ENCODE measurements around the gene MBP. TPM values are rescaled to one million over a fixed set of nuclear protein-coding genes. Genes with fewer than 3 reads are reported as not detected.

MBP gene
- polyA plus RNA-seq, 1 donor = 28.8 TPM

DNA sequence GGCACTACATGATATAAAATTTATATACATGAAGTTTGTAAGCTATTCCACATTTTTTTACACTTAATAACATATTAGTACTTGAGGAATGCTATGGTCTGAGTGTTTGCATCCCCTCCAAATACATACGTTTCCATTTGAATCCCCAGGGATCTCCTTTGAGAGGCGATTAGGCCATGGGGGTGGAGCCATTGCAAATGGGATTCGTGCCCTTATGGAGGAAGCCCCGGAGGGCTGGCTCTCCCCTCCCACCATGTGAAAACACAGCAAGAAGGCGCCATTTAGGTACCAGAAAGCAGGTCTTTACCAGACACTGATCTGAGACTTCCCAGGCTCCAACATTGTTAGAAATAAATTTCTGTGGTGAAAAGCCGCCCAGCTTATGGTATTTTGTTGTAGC lies 20.8 kb upstream of the MBP start:
- Histone ChIP-seq H3K36me3 (ENCODE audit: control insufficient read depth, insufficient read depth, low read length) (no peaks in the 10 kb centered on the region), H3K4me3 (ENCODE audit: low read length) (no peak overlapping the region), H3K9me3 (ENCODE audit: control insufficient read depth, low read depth, low read length) (peaks cover 3% of the 10 kb centered on the region), H3K27me3 (ENCODE audit: control insufficient read depth, insufficient read depth, low read length) (no peaks in the 10 kb centered on the region), H3K4me1 (ENCODE audit: control insufficient read depth, insufficient read depth, low read length) (no peaks in the 10 kb centered on the region), H3K27ac (ENCODE audit: low read length) (no peak overlapping the region)
- no peak for DNase-seq
- WGBS (ENCODE audit: insufficient coverage, low lambda C conversion rate) = no CpG with 5 or more reads among the region's 6 CpGs

DNA sequence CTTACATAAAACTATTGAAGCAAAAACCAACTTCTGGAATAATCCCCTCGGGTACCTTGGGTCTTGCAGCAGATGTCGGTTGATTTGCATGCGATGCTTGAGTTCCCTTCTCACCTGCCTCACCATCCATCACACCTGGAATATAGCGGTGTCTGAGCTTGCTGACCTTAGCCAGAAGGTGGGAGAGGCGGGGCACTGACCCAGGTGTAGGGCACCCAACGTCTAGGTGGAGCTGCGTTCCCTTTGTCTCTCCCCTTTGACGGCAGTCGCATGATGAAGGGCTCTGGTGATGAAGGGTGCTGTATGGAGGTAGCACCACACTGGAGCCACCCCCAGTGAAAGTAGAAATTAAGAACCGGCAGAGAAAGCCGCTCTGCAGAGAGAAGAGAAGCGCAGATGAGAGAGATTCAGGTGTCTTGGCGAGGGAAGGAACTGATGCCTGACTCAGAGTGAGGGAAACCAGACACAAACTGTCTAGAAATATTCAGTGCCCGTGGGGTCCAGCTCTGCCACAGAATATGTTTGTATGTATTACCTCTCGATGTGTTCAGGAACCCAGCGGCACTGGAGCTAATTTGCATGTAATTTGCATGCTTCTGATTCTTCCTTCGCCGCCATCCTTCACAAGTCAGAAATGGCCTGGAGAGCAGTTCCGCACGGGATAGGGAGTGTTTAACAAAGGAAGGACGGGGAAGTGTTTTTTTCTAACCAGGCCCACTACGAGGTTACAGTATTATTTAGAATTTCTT lies 19.4 kb upstream of the MBP start:
- WGBS (ENCODE audit: insufficient coverage, low lambda C conversion rate) = 84% methylated on average over 5 of the region's 22 CpGs
- no peak for DNase-seq
- H3K9me3 ChIP-seq (ENCODE audit: control insufficient read depth, low read depth, low read length) = peaks cover 3% of the 10 kb centered on the region
- H3K27ac ChIP-seq (ENCODE audit: low read length) = no peak overlapping the region
- no peaks in the 10 kb centered on the region for H3K36me3 ChIP-seq (ENCODE audit: control insufficient read depth, insufficient read depth, low read length)
- no peaks in the 10 kb centered on the region for H3K4me1 ChIP-seq (ENCODE audit: control insufficient read depth, insufficient read depth, low read length)
- H3K4me3 ChIP-seq (ENCODE audit: low read length) = no peak overlapping the region
- H3K27me3 ChIP-seq (ENCODE audit: control insufficient read depth, insufficient read depth, low read length) = no peaks in the 10 kb centered on the region

- Histone ChIP-seq H3K27me3 (ENCODE audit: control insufficient read depth, insufficient read depth, low read length) (no peaks in the 10 kb centered on the region), H3K27ac (ENCODE audit: low read length) (no peak overlapping the region), H3K4me3 (ENCODE audit: low read length) (no peak overlapping the region), H3K9me3 (ENCODE audit: control insufficient read depth, low read depth, low read length) (peaks cover 3% of the 10 kb centered on the region), H3K4me1 (ENCODE audit: control insufficient read depth, insufficient read depth, low read length) (no peaks in the 10 kb centered on the region), H3K36me3 (ENCODE audit: control insufficient read depth, insufficient read depth, low read length) (no peaks in the 10 kb centered on the region)
- no peak for DNase-seq
- WGBS (ENCODE audit: insufficient coverage, low lambda C conversion rate) = 94% methylated on average over 8 of the region's 8 CpGs
These were observed 18.6 kb upstream of the MBP start for GRCh38 chr18:77151033-77151771.

DNA sequence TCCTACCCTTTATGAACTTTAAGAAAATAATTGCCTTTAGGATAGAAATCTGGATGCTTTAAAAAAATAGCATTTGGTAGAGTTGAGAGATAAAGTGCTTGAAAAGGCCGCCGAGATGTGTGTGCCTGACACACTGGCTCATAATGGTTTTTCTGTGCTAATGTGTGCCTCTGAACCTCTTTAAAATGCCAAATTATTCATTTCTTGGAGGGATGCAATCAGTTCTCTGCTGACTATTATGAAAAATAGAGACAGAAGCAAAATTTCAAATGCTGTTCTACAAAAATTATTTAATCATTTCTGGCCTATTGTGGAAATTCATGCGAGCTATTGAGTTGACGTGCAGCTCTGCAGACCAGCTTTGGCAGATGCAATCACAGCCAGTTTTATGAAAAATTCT lies 18.0 kb upstream of the MBP start:
- Histone ChIP-seq H3K27me3 (ENCODE audit: control insufficient read depth, insufficient read depth, low read length) (no peaks in the 10 kb centered on the region), H3K4me3 (ENCODE audit: low read length) (no peak overlapping the region), H3K9me3 (ENCODE audit: control insufficient read depth, low read depth, low read length) (peaks cover 3% of the 10 kb centered on the region), H3K4me1 (ENCODE audit: control insufficient read depth, insufficient read depth, low read length) (no peaks in the 10 kb centered on the region), H3K27ac (ENCODE audit: low read length) (no peak overlapping the region), H3K36me3 (ENCODE audit: control insufficient read depth, insufficient read depth, low read length) (no peaks in the 10 kb centered on the region)
- WGBS (ENCODE audit: insufficient coverage, low lambda C conversion rate) = no CpG with 5 or more reads among the region's 4 CpGs
- DNase-seq = no peak

- no CpG with 5 or more reads among the region's 2 CpGs for WGBS (ENCODE audit: insufficient coverage, low lambda C conversion rate)
- no peak overlapping the region for H3K27ac ChIP-seq (ENCODE audit: low read length)
- no peak for DNase-seq
- no peak overlapping the region for H3K4me3 ChIP-seq (ENCODE audit: low read length)
- H3K9me3 ChIP-seq (ENCODE audit: control insufficient read depth, low read depth, low read length) = no peaks in the 10 kb centered on the region
- no peaks in the 10 kb centered on the region for H3K36me3 ChIP-seq (ENCODE audit: control insufficient read depth, insufficient read depth, low read length)
- H3K27me3 ChIP-seq (ENCODE audit: control insufficient read depth, insufficient read depth, low read length) = no peaks in the 10 kb centered on the region
- H3K4me1 ChIP-seq (ENCODE audit: control insufficient read depth, insufficient read depth, low read length) = no peaks in the 10 kb centered on the region
These were observed 15.7 kb upstream of the MBP start for GRCh38 chr18:77148289-77148688.

DNA sequence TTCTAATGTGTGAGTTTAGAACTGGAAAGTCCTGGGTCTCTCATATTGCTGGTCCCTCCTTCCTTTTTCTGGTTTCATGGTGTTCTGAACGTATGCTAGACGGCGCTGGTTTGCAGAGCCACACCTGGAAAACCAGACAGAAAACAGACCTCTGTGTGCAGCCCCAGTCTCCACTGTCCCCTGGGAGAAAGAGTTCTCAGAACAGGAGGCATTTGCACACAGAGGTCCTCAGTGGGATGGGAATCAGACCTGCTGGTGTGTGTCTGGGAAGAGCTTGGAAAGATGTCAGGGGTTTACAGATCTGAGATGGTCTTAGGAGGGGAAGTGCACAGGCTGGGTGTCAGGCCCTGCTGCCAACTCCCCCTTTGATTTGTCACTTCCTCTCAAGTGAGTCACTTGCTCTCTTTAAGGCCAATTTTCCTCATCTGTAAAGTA lies 14.9 kb upstream of the MBP start:
- H3K4me1 ChIP-seq (ENCODE audit: control insufficient read depth, insufficient read depth, low read length) = no peaks in the 10 kb centered on the region
- no peak overlapping the region for H3K4me3 ChIP-seq (ENCODE audit: low read length)
- no peaks in the 10 kb centered on the region for H3K36me3 ChIP-seq (ENCODE audit: control insufficient read depth, insufficient read depth, low read length)
- WGBS (ENCODE audit: insufficient coverage, low lambda C conversion rate) = no CpG with 5 or more reads among the region's 3 CpGs
- H3K27ac ChIP-seq (ENCODE audit: low read length) = no peak overlapping the region
- H3K27me3 ChIP-seq (ENCODE audit: control insufficient read depth, insufficient read depth, low read length) = no peaks in the 10 kb centered on the region
- DNase-seq = no peak
- no peaks in the 10 kb centered on the region for H3K9me3 ChIP-seq (ENCODE audit: control insufficient read depth, low read depth, low read length)

DNA sequence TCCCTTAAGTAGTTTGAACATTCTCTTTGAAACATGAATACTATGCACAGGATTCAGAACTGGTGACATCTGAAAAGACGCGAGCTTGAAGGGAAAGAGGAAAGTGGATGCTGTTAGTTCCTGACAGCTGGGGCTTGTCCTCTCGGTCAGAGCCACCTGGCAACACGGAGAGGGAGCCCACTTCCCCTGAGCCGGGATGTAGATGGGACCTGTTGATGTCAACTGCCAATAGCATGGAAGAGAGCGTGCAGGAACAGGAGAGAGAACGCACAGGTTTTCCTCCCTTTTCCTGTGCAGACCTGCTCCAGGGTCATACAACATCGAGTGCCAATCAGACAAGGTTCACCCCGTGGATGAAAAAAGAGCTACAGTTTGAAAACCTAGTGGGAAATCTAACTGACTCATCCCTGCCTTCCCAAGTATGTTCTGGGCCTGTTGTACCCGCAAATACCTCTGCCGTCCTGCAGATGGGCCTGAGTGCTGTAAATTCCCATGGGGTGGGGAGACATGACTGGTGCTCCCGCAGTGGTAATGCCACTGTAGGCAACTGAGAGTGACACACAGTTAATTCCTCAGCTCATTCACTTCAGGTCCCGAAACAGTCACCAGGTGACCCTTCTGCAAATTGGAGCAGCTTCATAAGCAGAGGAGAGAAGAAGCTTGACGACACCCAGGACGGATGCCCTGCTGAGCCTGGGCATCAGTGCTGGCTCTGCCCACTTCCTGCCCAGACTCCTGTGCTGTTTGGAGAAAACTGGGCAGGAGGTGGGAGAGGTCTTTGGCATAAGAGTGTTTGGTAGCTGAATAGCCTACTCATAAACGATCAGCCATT lies 13.9 kb upstream of the MBP start:
- H3K27me3 ChIP-seq (ENCODE audit: control insufficient read depth, insufficient read depth, low read length) = no peaks in the 10 kb centered on the region
- WGBS (ENCODE audit: insufficient coverage, low lambda C conversion rate) = 88% methylated on average over 1 of the region's 16 CpGs
- H3K4me1 ChIP-seq (ENCODE audit: control insufficient read depth, insufficient read depth, low read length) = no peaks in the 10 kb centered on the region
- no peak for DNase-seq
- H3K27ac ChIP-seq (ENCODE audit: low read length) = no peak overlapping the region
- no peak overlapping the region for H3K4me3 ChIP-seq (ENCODE audit: low read length)
- H3K9me3 ChIP-seq (ENCODE audit: control insufficient read depth, low read depth, low read length) = no peaks in the 10 kb centered on the region
- no peaks in the 10 kb centered on the region for H3K36me3 ChIP-seq (ENCODE audit: control insufficient read depth, insufficient read depth, low read length)

DNA sequence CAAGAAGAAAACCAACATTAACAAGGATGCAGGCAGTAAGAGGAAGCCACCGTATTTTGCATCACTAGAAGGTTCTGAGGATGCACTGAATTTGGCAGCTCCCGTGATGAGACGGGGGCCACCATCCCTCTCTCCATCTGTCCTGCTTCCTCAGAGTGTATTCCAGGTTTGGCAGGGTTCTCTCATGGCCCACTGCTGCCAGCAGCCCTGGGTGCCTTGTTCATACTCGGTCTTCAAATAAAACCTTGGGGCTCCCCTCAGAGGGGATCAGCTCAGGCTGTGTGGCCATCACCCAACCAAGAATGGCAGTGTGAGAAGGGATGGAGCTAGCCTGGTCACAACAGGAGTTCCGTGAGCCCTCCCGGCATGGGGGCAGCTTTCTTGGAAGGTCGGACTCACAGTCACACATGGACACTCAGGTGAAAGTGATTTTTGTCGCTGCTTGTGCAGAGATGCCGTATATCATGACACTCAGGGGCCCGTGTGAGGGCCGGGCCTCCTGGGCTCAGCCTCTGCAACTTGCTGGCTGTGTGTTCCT lies 12.8 kb upstream of the MBP start:
- H3K4me3 ChIP-seq (ENCODE audit: low read length) = no peak overlapping the region
- no peak for DNase-seq
- H3K27me3 ChIP-seq (ENCODE audit: control insufficient read depth, insufficient read depth, low read length) = no peaks in the 10 kb centered on the region
- no CpG with 5 or more reads among the region's 11 CpGs for WGBS (ENCODE audit: insufficient coverage, low lambda C conversion rate)
- H3K9me3 ChIP-seq (ENCODE audit: control insufficient read depth, low read depth, low read length) = no peaks in the 10 kb centered on the region
- H3K4me1 ChIP-seq (ENCODE audit: control insufficient read depth, insufficient read depth, low read length) = no peaks in the 10 kb centered on the region
- no peak overlapping the region for H3K27ac ChIP-seq (ENCODE audit: low read length)
- no peaks in the 10 kb centered on the region for H3K36me3 ChIP-seq (ENCODE audit: control insufficient read depth, insufficient read depth, low read length)

DNA sequence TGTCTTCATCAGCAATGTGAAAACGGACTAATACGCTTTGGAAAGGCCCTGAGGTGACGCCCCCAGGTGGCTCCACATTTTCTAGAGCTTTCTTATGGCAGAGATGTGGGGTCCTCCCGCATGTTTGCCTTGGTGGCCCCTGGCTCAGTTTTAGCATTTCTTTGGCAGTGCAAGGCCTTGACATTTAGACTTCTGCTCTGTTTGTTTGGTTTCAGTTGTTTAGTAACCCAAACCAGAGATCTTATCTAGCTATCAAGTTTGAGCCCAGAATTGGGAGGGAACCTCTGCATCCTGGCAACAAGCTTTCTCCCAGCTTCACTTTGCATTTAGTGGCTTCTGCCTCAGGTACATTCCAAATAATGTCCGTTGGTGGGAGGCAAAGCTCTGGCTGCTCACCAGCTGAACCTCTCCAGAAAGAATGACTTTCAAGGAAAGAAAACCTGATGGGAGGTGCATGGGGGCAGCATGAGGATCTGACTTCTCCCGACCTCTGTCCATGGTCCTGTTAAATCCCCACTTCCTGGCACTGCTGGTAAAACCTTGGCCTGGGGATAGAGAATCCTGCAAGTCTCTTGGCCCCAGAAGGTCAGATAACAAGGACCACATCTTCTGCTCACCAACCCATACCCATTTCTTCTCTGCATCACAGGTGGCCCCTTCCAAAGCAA lies 12.0 kb upstream of the MBP start:
- Histone ChIP-seq H3K4me3 (ENCODE audit: low read length) (no peak overlapping the region), H3K9me3 (ENCODE audit: control insufficient read depth, low read depth, low read length) (no peaks in the 10 kb centered on the region), H3K27me3 (ENCODE audit: control insufficient read depth, insufficient read depth, low read length) (no peaks in the 10 kb centered on the region), H3K36me3 (ENCODE audit: control insufficient read depth, insufficient read depth, low read length) (no peaks in the 10 kb centered on the region), H3K27ac (ENCODE audit: low read length) (no peak overlapping the region), H3K4me1 (ENCODE audit: control insufficient read depth, insufficient read depth, low read length) (peaks cover 2% of the 10 kb centered on the region)
- no CpG with 5 or more reads among the region's 6 CpGs for WGBS (ENCODE audit: insufficient coverage, low lambda C conversion rate)
- no peak for DNase-seq

GRCh38 chr18:77144046-77144445 lies 11.5 kb upstream of the MBP start:
- no peaks in the 10 kb centered on the region for H3K9me3 ChIP-seq (ENCODE audit: control insufficient read depth, low read depth, low read length)
- H3K27ac ChIP-seq (ENCODE audit: low read length) = no peak overlapping the region
- no CpG with 5 or more reads among the region's 2 CpGs for WGBS (ENCODE audit: insufficient coverage, low lambda C conversion rate)
- H3K4me3 ChIP-seq (ENCODE audit: low read length) = no peak overlapping the region
- DNase-seq = no peak
- no peaks in the 10 kb centered on the region for H3K27me3 ChIP-seq (ENCODE audit: control insufficient read depth, insufficient read depth, low read length)
- H3K36me3 ChIP-seq (ENCODE audit: control insufficient read depth, insufficient read depth, low read length) = no peaks in the 10 kb centered on the region
- peaks cover 2% of the 10 kb centered on the region for H3K4me1 ChIP-seq (ENCODE audit: control insufficient read depth, insufficient read depth, low read length)

Measured in large intestine (tissue), 3 donors.